ENCODE results near the gene KRTAP4-8.
"Not testable (repeated sequence)": the region's sequence is repeated elsewhere in the genome, so short reads cannot be mapped to it uniquely, and the experiment has no call there.

Gene KRTAP4-8

GRCh38 chr17:41065016-41065689 lies 32.8 kb downstream of the KRTAP4-8 start:
- not testable (repeated sequence) for DNase-seq (ENCODE audit: low read depth)

GRCh38 chr17:41064301-41064700 lies 33.6 kb downstream of the KRTAP4-8 start:
- DNase-seq (ENCODE audit: low read depth), result no peak

DNA sequence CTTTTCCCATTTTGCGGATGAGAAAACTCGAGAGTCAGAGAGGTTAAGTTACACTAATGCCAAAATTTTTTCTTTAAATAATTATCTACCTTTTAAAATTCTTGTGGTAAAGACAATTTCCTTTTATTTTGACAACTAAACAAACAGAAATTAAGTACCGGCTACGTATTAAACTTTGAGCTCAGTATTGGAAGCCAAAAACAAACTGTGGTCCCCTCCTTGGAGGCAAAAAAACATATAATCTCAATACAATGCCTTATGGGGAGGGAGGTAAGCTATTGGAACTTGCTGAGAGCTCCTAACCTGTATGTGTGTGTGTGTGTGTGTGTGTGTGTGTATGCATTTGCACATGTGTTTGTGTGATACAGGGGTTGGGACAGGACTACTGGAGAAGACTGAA lies 34.5 kb downstream of the KRTAP4-8 start:
- DNase-seq (ENCODE audit: low read depth), result no peak

DNA sequence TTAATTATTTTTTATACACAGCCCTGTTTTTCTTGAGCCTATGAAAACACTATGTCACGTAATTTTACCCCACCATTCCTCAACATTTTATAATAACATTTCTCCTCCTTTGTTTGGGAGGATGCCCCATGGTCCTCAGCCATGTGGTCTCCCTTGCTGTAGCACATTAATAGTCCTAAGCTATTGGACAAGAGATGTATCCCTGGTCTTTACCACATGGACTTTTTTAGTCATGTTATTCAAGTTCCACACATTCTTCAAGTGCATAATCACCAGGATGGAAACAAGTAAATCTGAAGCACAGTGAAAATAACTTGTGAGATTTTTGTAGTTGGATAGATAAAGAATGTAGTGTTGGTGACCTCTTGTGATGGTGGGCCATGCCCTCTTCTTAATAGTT lies 36.0 kb downstream of the KRTAP4-8 start:
- DNase-seq (ENCODE audit: low read depth), result no peak

DNA sequence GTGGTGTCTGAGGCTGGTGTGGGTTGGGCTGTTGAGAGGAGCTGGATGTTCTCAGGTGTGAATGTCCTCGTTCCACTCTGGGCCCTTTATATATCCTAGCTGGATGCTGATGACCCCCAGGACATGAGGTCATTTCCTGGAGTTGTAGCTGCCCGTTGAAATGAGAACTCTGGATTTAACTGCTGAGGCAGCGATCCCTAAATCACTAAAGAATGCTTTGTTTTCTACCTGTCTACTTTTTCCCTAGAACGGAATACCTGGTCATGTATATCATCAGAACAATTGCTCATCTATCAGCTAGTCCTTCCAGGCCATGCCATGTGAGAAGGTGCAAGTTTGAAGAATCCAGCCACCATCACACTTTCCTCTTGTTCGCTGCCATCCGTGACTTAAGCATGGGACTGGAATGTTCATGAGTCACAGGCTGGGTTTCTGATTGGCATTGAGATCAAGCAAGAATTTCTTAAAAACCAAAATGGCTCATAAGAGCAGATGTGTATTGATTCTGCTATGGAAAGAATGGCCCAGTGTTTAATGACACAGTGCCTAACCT lies 37.8 kb downstream of the KRTAP4-8 start, which contains the start of gene KRTAP2-3:
Gene KRTAP2-3, minus strand, starts transcription at position 63 of the 553 bp plus-strand sequence. CDS start 64 bp downstream, outside the sequence.
- no peak for DNase-seq (ENCODE audit: low read depth)

GRCh38 chr17:41059276-41060051 lies 38.5 kb downstream of the KRTAP4-8 start:
- not testable (repeated sequence) for DNase-seq (ENCODE audit: low read depth)

GRCh38 chr17:41058741-41059140 lies 39.2 kb downstream of the KRTAP4-8 start:
- no peak for DNase-seq (ENCODE audit: low read depth)

DNA sequence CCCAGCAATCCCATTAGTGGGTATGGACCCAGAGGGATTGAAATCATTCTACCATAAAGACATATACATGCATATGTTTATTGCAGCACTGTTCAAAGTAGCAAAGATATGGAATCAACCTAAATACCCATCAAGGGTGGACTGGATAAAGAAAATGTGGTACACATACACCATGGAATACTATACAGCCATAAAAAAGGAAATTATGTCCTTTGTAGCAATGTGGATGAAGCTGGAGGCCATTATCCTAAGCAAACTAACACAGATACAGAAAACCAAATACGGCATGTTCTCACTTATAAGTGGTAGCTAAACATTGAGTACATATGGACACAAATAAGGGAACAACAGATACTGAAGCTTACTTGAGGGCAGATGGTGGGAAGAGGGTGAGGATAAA lies 40.4 kb downstream of the KRTAP4-8 start:
- DNase-seq (ENCODE audit: low read depth), result no peak

- DNase-seq (ENCODE audit: low read depth), result not testable (repeated sequence)
Observed at GRCh38 chr17:41055130-41055529, 42.8 kb downstream of the KRTAP4-8 start, which contains the start of gene KRTAP2-2. Gene KRTAP2-2, minus strand, starts transcription at chr17:41055230. Its CDS starts 19 bp downstream, at chr17:41055211.

DNA sequence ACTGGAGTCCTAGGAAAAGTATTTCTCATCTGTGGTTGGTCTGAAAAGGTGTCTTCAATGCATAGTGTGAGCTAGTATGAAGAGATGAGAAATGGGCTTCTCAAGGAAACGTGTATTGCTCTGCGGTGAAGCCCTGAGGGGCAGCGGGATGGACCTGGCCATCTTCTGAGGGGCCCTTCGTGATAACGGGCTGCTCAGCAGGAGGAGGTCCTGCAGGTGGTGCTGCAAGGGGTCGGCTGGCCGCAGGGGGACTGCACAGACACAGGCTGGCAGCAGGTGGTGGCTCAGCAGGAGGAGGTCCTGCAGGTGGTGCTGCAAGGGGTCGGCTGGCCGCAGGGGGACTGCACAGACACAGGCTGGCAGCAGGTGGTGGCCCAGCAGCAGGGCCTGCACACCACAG lies 43.4 kb downstream of the KRTAP4-8 start:
- not testable (repeated sequence) for DNase-seq (ENCODE audit: low read depth)

GRCh38 chr17:41054025-41054424 lies 43.9 kb downstream of the KRTAP4-8 start:
- DNase-seq (ENCODE audit: low read depth), result no peak

DNA sequence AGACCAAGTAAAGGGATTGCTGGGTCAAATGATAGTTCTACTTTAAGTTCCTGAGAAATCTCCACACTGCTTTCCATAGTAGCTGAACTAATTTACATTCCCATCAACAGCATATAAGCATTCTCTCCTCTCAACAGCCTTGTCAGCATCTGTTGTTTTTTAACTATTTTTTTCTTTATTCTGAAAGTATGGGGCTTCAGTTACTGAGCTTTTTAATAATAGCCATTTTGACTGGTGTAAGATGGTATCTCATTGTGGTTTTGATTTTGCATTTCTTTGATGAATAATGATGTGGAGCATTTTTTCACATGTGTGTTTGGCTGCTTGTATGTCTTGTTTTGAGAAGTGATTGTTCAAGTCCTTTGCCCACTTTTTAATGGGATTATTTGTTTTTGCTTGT lies 45.4 kb downstream of the KRTAP4-8 start:
- DNase-seq (ENCODE audit: low read depth), result no peak

- no peak for DNase-seq (ENCODE audit: low read depth)
Observed at GRCh38 chr17:41049110-41049509, 48.8 kb downstream of the KRTAP4-8 start.

- DNase-seq (ENCODE audit: low read depth), result no peak
Observed at GRCh38 chr17:41048441-41048840, 49.5 kb downstream of the KRTAP4-8 start.

Data from activated T-cell treated with anti-CD3 and anti-CD28 coated beads for 24 hours (primary cell).